ENCODE measurements around the gene MACROD2. TPM values are rescaled to one million over a fixed set of nuclear protein-coding genes. Genes with fewer than 3 reads are reported as not detected.

MACROD2 gene
- total RNA-seq, 2 donors from 2014 or later, result 0.95 to 4.2 TPM

- TF ChIP-seq, protein P1, sequence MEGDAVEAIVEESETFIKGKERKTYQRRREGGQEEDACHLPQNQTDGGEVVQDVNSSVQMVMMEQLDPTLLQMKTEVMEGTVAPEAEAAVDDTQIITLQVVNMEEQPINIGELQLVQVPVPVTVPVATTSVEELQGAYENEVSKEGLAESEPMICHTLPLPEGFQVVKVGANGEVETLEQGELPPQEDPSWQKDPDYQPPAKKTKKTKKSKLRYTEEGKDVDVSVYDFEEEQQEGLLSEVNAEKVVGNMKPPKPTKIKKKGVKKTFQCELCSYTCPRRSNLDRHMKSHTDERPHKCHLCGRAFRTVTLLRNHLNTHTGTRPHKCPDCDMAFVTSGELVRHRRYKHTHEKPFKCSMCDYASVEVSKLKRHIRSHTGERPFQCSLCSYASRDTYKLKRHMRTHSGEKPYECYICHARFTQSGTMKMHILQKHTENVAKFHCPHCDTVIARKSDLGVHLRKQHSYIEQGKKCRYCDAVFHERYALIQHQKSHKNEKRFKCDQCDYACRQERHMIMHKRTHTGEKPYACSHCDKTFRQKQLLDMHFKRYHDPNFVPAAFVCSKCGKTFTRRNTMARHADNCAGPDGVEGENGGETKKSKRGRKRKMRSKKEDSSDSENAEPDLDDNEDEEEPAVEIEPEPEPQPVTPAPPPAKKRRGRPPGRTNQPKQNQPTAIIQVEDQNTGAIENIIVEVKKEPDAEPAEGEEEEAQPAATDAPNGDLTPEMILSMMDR (IDR thresholded peaks at IDR 0.05), result no peak
- no peak overlapping the region for H3K4me3 ChIP-seq
- H3K36me3 ChIP-seq, result no peaks in the 10 kb centered on the region
- H3K4me1 ChIP-seq (ENCODE audit: control insufficient read depth in 1 of 2, low read depth in 2 of 2), result no peaks in the 10 kb centered on the region
- no peaks in the 10 kb centered on the region for H3K27me3 ChIP-seq (replicated peaks; ENCODE audit: insufficient read depth)
- ATAC-seq (ENCODE audit: insufficient number of reproducible peaks, low FRiP score, low read depth) (no peak), DNase-seq (ENCODE audit: low spot score) (no peak)
- no peak overlapping the region for H3K27ac ChIP-seq
- H3K9me3 ChIP-seq, result no peaks in the 10 kb centered on the region
These were observed 1049.9 kb downstream of the MACROD2 start for GRCh38 chr20:15045246-15045645.

GRCh38 chr20:15047042-15047441, 1051.7 kb downstream of the MACROD2 start:
- TF ChIP-seq, protein P1 (IDR thresholded peaks at IDR 0.05), result no peak
- no peak for DNase-seq (ENCODE audit: low spot score)

GRCh38 chr20:15047601-15048000, 1052.3 kb downstream of the MACROD2 start:
- DNase-seq (ENCODE audit: low spot score) (no peak), ATAC-seq (ENCODE audit: insufficient number of reproducible peaks, low FRiP score, low read depth) (no peak)
- Histone ChIP-seq H3K27me3 (replicated peaks; ENCODE audit: insufficient read depth) (no peaks in the 10 kb centered on the region), H3K9me3 (no peaks in the 10 kb centered on the region), H3K4me1 (ENCODE audit: control insufficient read depth in 1 of 2, low read depth in 2 of 2) (no peaks in the 10 kb centered on the region), H3K27ac (no peak overlapping the region), H3K4me3 (no peak overlapping the region), H3K36me3 (no peaks in the 10 kb centered on the region)
- TF ChIP-seq, protein P1 (IDR thresholded peaks at IDR 0.05), result no peak

More at GRCh38 chr20:15047042-15047441, 1051.7 kb downstream of the MACROD2 start:
- no peaks in the 10 kb centered on the region for H3K36me3 ChIP-seq
- no peaks in the 10 kb centered on the region for H3K27me3 ChIP-seq (replicated peaks; ENCODE audit: insufficient read depth)
- H3K4me3 ChIP-seq, result no peak overlapping the region
- no peak for ATAC-seq (ENCODE audit: insufficient number of reproducible peaks, low FRiP score, low read depth)
- H3K27ac ChIP-seq, result no peak overlapping the region
- no peaks in the 10 kb centered on the region for H3K4me1 ChIP-seq (ENCODE audit: control insufficient read depth in 1 of 2, low read depth in 2 of 2)
- H3K9me3 ChIP-seq, result no peaks in the 10 kb centered on the region

- Histone ChIP-seq H3K4me1 (ENCODE audit: control insufficient read depth in 1 of 2, low read depth in 2 of 2) (no peaks in the 10 kb centered on the region), H3K36me3 (no peaks in the 10 kb centered on the region), H3K27me3 (replicated peaks; ENCODE audit: insufficient read depth) (no peaks in the 10 kb centered on the region), H3K27ac (no peak overlapping the region), H3K9me3 (no peaks in the 10 kb centered on the region), H3K4me3 (no peak overlapping the region)
- TF ChIP-seq, protein P1 (IDR thresholded peaks at IDR 0.05), result no peak
- no peak for DNase-seq (ENCODE audit: low spot score)
- ATAC-seq (ENCODE audit: insufficient number of reproducible peaks, low FRiP score, low read depth), result no peak
These were observed 1060.9 kb downstream of the MACROD2 start for GRCh38 chr20:15056246-15056645.

DNA sequence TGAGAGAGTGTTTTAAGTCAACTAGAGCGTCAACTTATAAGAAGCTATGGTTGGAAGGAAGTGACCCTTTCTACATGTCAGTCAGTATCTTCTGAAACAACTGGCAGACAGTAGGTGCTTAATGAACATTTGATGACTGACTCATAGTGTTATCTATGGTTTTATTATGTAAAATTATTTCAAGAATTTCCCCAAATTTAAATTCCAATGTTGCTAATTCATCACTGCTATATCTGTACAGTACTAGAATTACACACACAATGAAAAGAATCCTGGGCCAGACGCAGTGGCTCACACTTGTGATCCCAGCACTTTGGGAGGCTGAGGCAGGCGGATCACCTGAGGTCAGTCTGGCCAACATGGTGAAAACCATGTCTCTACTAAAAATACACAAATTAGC, 1063.5 kb downstream of the MACROD2 start:
- H3K9me3 ChIP-seq, result no peaks in the 10 kb centered on the region
- no peak overlapping the region for H3K4me3 ChIP-seq
- no peaks in the 10 kb centered on the region for H3K36me3 ChIP-seq
- TF ChIP-seq, protein P1 (IDR thresholded peaks at IDR 0.05), result no peak
- H3K4me1 ChIP-seq (ENCODE audit: control insufficient read depth in 1 of 2, low read depth in 2 of 2), result no peaks in the 10 kb centered on the region
- no peak overlapping the region for H3K27ac ChIP-seq
- ATAC-seq (ENCODE audit: insufficient number of reproducible peaks, low FRiP score, low read depth) (no peak), DNase-seq (ENCODE audit: low spot score) (no peak)
- no peaks in the 10 kb centered on the region for H3K27me3 ChIP-seq (replicated peaks; ENCODE audit: insufficient read depth)
